HEK293T (cell line): ENCODE data around the gene PHLPP1.

Experiments used
- ARNT ChIP-seq: fragments of 450-650 bp; IDR thresholded peaks from 2 replicates; pipeline ENCODE4 v1.6.1; 2017; ENCODE audit warnings: mild to moderate bottlenecking
- BHLHE40 ChIP-seq: fragments of 450-650 bp; IDR thresholded peaks from 2 replicates; pipeline ENCODE4 v1.6.1; 2016; ENCODE audit warnings: mild to moderate bottlenecking, moderate library complexity, borderline replicate concordance
- CTBP1 ChIP-seq: fragments of 450-650 bp; IDR thresholded peaks from 2 replicates; pipeline ENCODE4 v1.6.1; 2016; ENCODE audit warnings: borderline replicate concordance
- ELF4 ChIP-seq: fragments of 450-650 bp; IDR thresholded peaks from 2 replicates; pipeline ENCODE4 v1.6.1; 2017; ENCODE audit warnings: antibody characterized with exemption
- FOXA1 ChIP-seq: fragments of 450-650 bp; IDR thresholded peaks from 2 replicates; pipeline ENCODE4 v1.6.1; 2016; ENCODE audit warnings: mild to moderate bottlenecking
- FOXM1 ChIP-seq: fragments of 450-650 bp; IDR thresholded peaks from 2 replicates; pipeline ENCODE4 v1.6.1; 2017; ENCODE audit warnings: mild to moderate bottlenecking, borderline replicate concordance
- HDGF ChIP-seq: fragments of 450-650 bp; IDR thresholded peaks from 2 replicates; pipeline ENCODE4 v1.6.1; 2017; ENCODE audit warnings: antibody characterized with exemption, borderline replicate concordance
- LEF1 ChIP-seq: fragments of 450-650 bp; IDR thresholded peaks from 2 replicates; pipeline ENCODE4 v1.6.1; 2017; ENCODE audit warnings: mild to moderate bottlenecking, borderline replicate concordance
- SP1 ChIP-seq: fragments of 450-650 bp; IDR thresholded peaks from 2 replicates; pipeline ENCODE4 v1.6.1; 2017
- SUZ12 ChIP-seq: fragments of 450-650 bp; IDR thresholded peaks from 2 replicates; pipeline ENCODE4 v1.6.1; 2016; ENCODE audit warnings: mild to moderate bottlenecking
- TARDBP ChIP-seq: fragments of 450-650 bp; IDR thresholded peaks from 2 replicates; pipeline ENCODE4 v1.6.1; 2016
- ZNF384 ChIP-seq: fragments of 450-650 bp; IDR thresholded peaks from 2 replicates; pipeline ENCODE4 v1.6.1; 2016
- TF ChIP-seq, protein P1 (sequence below): fragments of 450-650 bp; IDR thresholded peaks from 2 replicates; pipeline ENCODE4 v1.6.1; 2016

- no peak for TF ChIP-seq BHLHE40
- no peak for TF ChIP-seq FOXM1
- no peak for TF ChIP-seq CTBP1
- no peak for TF ChIP-seq FOXA1
- TF ChIP-seq ELF4, result no peak
- no peak for TF ChIP-seq SP1
- no peak for TF ChIP-seq LEF1
- TF ChIP-seq TARDBP, result no peak
- no peak for TF ChIP-seq HDGF
- no peak for TF ChIP-seq ZNF384
- no peak for TF ChIP-seq SUZ12
- TF ChIP-seq ARNT, result no peak
- TF ChIP-seq, protein P1, sequence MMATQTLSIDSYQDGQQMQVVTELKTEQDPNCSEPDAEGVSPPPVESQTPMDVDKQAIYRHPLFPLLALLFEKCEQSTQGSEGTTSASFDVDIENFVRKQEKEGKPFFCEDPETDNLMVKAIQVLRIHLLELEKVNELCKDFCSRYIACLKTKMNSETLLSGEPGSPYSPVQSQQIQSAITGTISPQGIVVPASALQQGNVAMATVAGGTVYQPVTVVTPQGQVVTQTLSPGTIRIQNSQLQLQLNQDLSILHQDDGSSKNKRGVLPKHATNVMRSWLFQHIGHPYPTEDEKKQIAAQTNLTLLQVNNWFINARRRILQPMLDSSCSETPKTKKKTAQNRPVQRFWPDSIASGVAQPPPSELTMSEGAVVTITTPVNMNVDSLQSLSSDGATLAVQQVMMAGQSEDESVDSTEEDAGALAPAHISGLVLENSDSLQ, result no peak
These were observed 72.8 kb downstream of the PHLPP1 start for GRCh38 chr18:62788111-62788510.
